Ovary (tissue), 3 donors: ENCODE measurements around the gene TAGLN2.

Source experiments
- CTCF ChIP-seq, 3 donors: fragments of 450-650 bp in 2 of 3; fragments of 200-600 bp in 1 of 3; IDR thresholded peaks; one replicate each; pipeline versions ENCODE4 v1.5.1 to v1.8.0; 2016 to 2022; ENCODE audit warnings: antibody characterized with exemption in 3 of 3, mild to moderate bottlenecking in 1 of 3
- EP300 ChIP-seq: sonication (generic); formaldehyde crosslinking; IDR thresholded peaks from one replicate; pipeline ENCODE4 v1.6.1; 2017; ENCODE audit warnings: antibody characterized with exemption
- POLR2A ChIP-seq: fragments of 450-650 bp; IDR thresholded peaks from one replicate; pipeline ENCODE4 v1.6.1; 2017; ENCODE audit warnings: antibody characterized with exemption, mild to moderate bottlenecking, moderate library complexity
- donor health status: DM: no; HTN: no; CAD: no.

- TF ChIP-seq EP300 (no peak), CTCF (IDR thresholded peaks at IDR 0.05) (no peak), POLR2A (no peak)
These were observed 41.0 kb downstream of the TAGLN2 start for GRCh38 chr1:159884296-159884695.
